Mononuclear cell (primary cell): Measurements from ENCODE around the gene GJA1. TPM values are rescaled to one million over a fixed set of nuclear protein-coding genes. Genes with fewer than 3 reads are reported as not detected.

ENCODE experiments used
- H3K27me3 ChIP-seq: 2 replicates; pipeline ENCODE4 v1.6.0; 2011; ENCODE audit warnings: low read length, control low read depth; ENCODE audit not compliant: insufficient read depth
- H3K4me1 ChIP-seq: 2 replicates; pipeline ENCODE4 v1.5.1; 2011; ENCODE audit warnings: mild to moderate bottlenecking, low read length, control low read depth; ENCODE audit not compliant: insufficient read depth
- H3K4me3 ChIP-seq: 2 replicates; pipeline ENCODE4 v1.5.1; 2011; ENCODE audit warnings: mild to moderate bottlenecking, low read length, moderate library complexity
- H3K9me3 ChIP-seq: 2 replicates; pipeline ENCODE4 v1.5.1; 2011; ENCODE audit warnings: low read depth, mild to moderate bottlenecking, control low read depth, low read length
- total RNA-seq: library from RNA; depleted of rRNA; stranded (reverse); fragments of >200 nt; gene quantifications from one replicate; pipeline ENCODE4 v1.2.3, GENCODE V29; 2012

GJA1 gene
- total RNA-seq, 1 donor: 0.31 TPM

DNA sequence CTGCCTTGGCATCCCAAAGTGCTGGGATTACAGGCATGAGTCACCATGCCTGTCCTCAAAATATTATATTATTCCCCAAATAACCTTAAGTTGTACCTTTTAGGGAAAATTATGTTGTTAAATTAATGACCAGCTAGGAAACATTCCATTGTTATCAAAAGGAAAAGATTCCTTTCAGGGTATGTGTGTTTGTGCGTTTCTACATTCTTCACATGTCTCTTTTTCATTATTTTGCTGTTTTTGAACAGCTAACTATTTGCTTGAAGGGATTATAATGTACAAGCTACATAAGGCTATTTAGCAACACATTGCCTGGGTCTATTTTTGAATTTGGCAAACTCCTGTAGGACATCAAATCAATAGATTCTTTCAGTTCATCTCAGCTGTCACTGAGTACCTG, 57.1 kb downstream of the GJA1 start:
- Histone ChIP-seq H3K27me3 (no peaks in the 10 kb centered on the region), H3K4me1 (no peaks in the 10 kb centered on the region), H3K9me3 (no peaks in the 10 kb centered on the region), H3K4me3 (no peak overlapping the region)

DNA sequence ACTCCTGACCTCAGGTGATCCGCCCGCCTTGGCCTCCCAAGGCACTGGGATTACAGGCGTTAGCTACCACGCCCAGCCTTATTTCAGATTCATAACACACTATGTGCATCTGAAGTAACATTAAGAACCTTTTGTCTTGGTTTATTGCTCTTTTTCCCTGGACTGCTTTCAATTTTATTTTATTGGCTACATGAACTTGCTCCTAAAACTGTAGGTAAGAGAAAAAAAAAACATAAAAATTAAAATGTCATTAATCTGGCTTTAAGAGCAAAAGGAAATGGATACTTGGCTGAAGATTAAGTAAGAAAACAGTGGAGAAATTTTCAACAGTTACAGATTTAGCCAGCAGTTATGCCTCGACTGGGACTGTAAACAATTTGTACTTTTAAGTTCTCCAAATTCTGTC, 62.5 kb downstream of the GJA1 start:
- Histone ChIP-seq H3K27me3 (no peaks in the 10 kb centered on the region), H3K4me1 (no peaks in the 10 kb centered on the region), H3K4me3 (no peak overlapping the region), H3K9me3 (no peaks in the 10 kb centered on the region)

DNA sequence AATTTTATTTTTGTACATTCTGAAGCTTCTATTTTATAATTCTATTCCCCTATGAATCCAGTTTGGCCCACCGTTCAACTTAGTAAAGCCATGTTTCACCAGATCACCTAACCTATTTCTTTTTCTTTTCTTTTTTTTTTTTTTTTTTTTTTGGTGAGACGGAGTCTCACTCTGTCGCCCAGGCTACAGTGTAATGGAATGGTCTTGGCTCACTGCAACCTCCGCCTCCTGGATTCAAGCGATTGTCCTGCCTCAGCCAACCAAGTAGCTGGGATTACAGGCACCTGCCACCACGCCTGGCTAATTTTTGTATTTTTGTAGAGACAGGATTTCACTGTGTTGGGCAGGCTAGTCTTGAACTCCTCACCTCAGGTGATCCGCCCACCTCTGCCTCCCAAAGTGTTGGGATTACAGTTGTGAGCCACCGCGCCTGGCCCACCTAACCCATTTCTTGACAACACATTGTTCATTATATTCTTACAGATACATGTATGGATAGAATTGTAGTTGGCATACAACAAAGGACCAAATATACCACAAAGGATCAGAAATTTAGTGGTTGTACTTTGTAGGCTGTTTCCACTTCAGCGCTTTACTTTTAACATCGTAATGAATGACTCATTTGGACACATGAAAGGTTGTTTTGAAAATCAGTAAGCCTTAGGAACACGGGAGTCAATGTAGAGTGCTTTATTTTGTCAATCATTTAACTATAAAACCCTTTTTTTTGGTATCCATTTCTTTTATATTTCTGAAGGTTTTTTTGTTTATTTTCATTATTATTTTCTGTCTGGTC, 63.2 kb downstream of the GJA1 start:
- Histone ChIP-seq H3K9me3 (no peaks in the 10 kb centered on the region), H3K4me3 (no peak overlapping the region), H3K27me3 (no peaks in the 10 kb centered on the region), H3K4me1 (no peaks in the 10 kb centered on the region)

Other genes starting within 250 kb of the GJA1 start
- 13.4 TPM for gene TBC1D32, start 101.2 kb upstream of the GJA1 start, total RNA-seq